SU-DHL-6 (cell line): ENCODE results near the gene ADAD1.

ENCODE experiments used
- CTCF ChIP-seq: fragments of 200-600 bp; sonication (generic); IDR thresholded peaks from one replicate; pipeline ENCODE4 v1.5.1; 2017; ENCODE audit warnings: antibody characterized with exemption, mild to moderate bottlenecking, low read length, moderate library complexity; ENCODE audit not compliant: insufficient read depth, poor library complexity, severe bottlenecking
- EZH2phosphoT487 ChIP-seq: fragments of 200-600 bp; sonication (generic), shearing (Covaris generic); conservative IDR thresholded peaks from 2 replicates; pipeline ENCODE4 v1.6.1; 2018; ENCODE audit warnings: mild to moderate bottlenecking, antibody characterized with exemption, low read length, moderate library complexity, mixed read lengths

DNA sequence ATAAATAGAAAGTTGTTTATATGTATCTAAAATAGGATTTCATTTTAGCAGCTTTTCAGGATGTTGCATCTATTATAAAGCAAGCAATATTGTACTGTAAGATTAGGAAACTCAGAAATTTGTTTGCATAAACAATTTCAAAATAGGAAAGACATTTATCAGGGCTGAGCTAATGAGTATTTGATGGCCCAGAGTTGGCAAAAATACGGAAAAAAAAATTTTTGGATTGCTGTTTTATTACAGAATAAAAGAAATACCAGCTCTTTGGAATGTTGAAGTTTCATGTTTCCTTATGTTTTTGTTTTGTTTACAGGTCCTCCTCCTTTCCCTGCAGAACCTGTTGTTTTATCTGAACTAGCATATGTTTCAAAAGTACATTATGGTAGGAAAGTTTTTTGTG, 14.5 kb downstream of the ADAD1 start:
- TF ChIP-seq CTCF (no peak), EZH2phosphoT487 (no peak)
